CD4-positive, alpha-beta T cell treated with Interleukin-12 subunit alpha and Interleukin-12 subunit beta, for 1 hour (primary cell): ENCODE measurements around the gene CBFA2T2.

Experiments
- DNase-seq: peaks from one replicate; pipeline ENCODE4 v3.0.0-alpha.2; 2020

Gene CBFA2T2

GRCh38 chr20:33584976-33585375, 95.1 kb downstream of the CBFA2T2 start:
- DNase-seq: no peak

DNA sequence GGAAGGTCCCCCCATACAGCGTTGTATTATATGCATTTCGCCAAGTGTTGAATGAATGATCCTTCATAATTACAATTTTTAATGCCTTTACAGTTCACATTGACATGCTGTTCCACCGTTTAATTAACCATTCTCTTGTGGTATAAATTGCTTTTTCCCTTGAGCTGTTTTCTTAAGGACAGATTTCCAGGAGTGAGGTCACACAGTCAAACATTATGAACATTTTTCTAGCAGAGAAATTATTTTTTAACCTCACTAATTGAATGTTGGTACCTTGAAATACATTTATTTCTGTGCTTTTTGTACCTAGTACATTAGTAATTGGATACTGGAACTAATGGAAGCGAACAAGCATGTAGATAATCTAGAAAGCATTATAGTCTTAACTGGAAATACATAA, 95.5 kb downstream of the CBFA2T2 start:
- no peak for DNase-seq

- DNase-seq: no peak
Measured at GRCh38 chr20:33589059-33589458, 99.2 kb downstream of the CBFA2T2 start.

GRCh38 chr20:33591901-33592300, 102.0 kb downstream of the CBFA2T2 start:
- DNase-seq: peak; percentile 41

DNA sequence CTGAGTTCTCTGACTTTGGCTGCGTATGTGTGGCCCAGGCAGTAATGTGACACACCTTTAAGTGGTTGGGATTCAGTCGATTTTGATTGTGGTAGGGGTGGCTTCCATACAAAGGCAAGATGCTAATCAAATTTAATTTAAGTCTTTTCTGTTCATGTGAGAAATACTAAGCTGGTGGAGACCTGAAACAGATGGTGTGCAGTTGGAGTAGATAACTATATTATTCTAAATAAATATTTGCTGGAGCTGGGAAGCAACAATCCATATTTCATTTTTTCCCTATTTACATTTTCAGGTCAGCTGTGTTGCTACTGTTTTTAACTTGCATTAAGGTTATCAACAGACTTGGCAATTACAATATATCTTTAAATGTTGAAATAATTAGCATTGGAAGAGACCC, 104.8 kb downstream of the CBFA2T2 start:
- DNase-seq: no peak

DNA sequence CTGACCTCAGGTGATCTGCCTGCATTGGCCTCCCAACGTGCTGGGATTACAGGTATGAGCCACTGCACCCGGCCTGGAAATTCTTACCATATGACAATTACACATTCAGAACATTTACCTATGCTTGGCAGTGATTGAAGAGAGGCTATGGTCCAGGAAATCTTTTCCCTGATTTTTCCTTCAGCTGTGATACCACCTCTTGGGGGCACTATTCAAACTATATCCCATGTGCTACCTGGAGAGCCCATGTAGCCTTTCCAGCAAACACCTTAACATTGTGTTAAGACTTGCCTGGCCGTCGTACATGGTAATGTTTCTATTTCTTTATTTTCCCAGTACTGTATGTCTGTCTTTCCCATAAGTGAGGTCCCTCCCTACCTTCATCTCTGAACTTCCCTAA, 110.5 kb downstream of the CBFA2T2 start:
- no peak for DNase-seq

- no peak for DNase-seq
Measured at GRCh38 chr20:33600981-33601380, 111.1 kb downstream of the CBFA2T2 start.

- DNase-seq: no peak
Measured at GRCh38 chr20:33601861-33602260, 112.0 kb downstream of the CBFA2T2 start.

- no peak for DNase-seq
Measured at GRCh38 chr20:33602826-33603590, 113.1 kb downstream of the CBFA2T2 start.

- DNase-seq: no peak
Measured at GRCh38 chr20:33604084-33604990, 114.4 kb downstream of the CBFA2T2 start.

DNA sequence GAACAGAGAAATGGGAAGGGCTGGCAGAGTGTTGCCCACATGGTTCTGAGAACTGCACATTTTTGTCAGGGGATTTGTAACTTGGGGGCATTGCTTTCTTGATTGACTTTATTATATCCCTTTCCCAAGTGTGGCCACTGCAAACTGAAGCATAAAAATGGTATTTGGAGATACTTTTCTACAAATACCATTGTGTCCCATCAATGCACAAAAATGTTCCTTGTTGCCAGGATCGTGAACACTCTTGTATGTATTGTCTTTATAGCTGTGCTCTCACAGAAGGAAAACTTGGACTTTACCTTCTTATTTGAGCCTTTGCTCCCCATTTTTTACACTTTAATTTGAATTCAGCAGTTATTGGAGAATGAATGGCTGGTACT, 115.1 kb downstream of the CBFA2T2 start:
- DNase-seq: no peak

- no peak for DNase-seq
Measured at GRCh38 chr20:33606118-33606771, 116.3 kb downstream of the CBFA2T2 start.

- DNase-seq: no peak
Measured at GRCh38 chr20:33609504-33609903, 119.6 kb downstream of the CBFA2T2 start.

GRCh38 chr20:33611106-33611505, 121.2 kb downstream of the CBFA2T2 start:
- no peak for DNase-seq

DNA sequence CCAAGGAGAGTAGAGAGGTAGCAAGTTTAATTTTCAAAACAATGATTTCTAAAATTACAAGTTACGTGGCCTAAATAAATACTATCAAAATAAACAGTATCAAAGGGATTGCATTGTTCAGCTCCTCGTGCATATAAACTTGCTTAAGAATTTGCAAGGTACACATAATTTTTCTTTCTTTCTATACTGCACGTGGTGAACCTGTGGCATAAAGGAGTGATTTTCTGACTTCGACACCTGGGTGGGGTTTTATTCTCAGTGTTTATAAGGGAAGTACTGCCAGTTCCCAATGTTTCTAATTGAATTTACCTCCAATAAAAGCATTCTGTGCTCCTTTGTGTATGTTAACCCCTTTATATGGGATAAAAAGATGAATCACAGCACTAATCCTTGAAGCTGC, 122.1 kb downstream of the CBFA2T2 start:
- DNase-seq: no peak

DNA sequence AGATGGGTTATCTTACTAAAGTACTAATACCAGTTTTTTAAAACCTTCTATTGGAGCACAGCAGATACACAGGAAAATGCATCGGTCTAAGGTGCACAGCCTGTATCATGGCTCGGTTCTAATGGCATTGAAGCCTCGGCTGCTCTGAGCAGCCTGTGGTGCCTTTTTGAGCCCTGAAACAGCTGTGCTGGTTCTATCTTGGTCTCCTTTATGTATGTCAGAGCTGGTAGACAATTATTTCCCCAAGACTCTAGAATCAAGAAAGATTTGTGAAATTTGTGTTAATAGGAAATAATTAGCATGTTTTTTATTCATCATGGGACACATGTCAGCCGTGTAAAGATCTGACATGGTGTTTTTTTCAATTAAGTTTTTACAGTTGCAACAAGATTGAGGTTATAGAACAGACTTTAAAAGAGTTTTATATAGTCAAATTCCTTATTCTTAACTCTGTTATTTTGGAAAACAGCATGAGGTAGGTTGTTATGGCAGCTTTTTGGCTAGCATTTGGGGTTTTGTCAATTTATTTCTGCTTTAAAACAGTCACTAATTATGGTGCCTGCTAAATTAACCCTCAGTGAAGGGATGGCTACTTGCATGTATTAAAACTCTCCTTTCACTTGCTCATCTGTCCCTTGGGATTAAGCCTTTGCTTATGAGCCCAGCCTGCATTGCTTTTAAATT, 132.0 kb downstream of the CBFA2T2 start:
- no peak for DNase-seq

DNA sequence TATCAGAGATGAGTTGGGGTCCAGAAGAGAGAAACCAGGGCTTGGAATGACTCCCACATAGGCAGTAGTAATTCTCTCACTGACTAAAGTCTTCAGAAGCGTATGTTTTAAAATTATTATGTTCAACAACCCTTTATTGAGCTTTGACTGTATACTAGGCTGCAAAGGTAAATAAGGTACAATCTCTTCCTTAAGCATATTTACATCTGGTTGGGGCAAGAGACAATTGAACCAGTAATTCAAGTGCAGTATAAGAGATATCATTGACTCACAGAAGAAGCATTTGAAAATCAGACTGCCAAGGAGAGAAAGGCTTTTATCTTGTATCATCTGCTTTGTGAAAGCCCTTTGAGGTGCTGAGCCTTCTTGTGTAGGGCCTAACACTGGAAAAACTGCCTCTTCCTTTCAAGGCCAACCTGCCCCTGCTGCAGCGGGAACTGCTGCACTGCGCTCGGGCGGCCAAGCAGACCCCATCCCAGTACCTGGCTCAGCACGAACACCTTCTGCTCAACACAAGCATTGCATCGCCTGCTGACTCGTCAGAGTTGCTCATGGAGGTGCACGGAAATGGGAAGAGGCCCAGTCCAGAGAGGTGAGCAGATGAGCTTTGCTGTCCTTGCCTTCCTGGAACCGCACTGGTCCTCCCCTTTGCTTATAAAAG, 132.9 kb downstream of the CBFA2T2 start:
- DNase-seq: no peak

- peak; percentile 39 for DNase-seq
Measured at GRCh38 chr20:33624399-33624798, 134.5 kb downstream of the CBFA2T2 start.

DNA sequence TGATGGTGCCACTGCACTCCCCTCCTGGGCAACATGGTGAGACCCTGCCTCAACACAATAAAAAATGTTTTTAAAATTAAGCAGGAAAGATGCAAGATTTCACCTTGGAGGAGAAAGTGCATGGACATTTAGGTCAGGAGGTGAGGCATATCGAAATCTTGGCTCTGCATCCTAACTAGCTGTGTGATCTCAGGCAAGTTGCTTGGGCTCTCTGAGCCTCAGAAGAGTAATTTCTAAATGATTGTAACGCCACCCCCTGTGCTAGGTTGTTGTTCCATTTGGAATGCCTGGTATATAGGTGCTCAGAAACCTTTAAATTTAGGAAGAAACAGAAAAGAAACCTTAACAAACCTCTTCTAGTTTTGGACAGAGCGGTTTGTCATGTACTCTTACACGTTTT, 136.3 kb downstream of the CBFA2T2 start:
- no peak for DNase-seq

DNA sequence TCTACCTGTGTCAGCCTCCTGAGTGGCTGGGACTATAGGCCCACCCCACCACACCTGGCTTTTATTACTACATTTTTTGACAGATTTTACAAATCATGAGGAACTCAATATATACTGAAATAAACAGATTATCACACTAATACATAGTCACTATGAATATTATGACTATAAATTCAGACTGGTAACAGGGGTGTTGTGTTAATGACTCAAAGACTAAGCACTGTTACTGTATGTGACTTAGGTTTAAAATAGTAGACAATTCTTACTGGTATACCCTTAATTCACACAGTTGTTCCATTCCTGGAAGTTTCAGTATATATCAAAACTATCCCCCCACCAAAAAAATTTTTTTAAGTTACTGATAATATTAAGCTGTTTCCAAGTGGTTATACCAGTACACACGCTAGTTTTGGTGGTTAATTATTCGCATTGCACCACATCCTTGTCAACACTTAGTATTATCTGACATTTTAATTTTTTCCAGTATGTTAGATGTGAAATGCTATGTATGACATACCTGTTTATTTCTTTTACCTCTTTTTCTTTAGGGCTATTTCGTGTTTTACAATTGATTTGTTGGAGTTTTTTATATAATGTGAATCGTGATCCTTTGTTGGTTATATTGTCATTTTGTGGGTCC, 137.8 kb downstream of the CBFA2T2 start:
- no peak for DNase-seq

GRCh38 chr20:33629533-33629932, 139.6 kb downstream of the CBFA2T2 start:
- no peak for DNase-seq

DNA sequence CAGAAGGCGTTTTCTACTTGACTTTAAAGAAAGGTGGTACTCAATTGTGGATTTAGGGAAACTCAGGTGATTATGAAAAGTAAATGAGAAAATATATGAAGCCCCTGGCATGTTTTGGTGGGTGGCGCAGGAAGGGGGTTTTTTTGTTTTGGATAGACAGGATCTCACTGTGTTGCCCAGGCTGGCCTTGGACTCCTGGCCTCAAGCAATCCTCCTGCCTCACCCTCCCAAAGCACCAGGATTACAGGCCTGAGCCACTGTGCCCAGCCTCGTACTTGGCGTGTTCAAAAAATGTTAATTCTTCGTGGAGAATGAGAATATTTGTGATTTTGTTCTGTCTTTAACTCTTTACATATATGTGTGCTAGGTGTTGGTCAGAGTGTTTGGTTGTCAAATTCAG, 140.1 kb downstream of the CBFA2T2 start:
- no peak for DNase-seq
